Esophagus squamous epithelium (tissue), 5 donors: ENCODE measurements around the gene TMEM182. TPM values are rescaled to one million over a fixed set of nuclear protein-coding genes. Genes with fewer than 3 reads are reported as not detected.

Experiments used
- DNase-seq: peaks from one replicate; lab custom pipeline; 2025; lab: John Stamatoyannopoulos, UW
- H3K27ac ChIP-seq, 4 donors: fragments of 200-600 bp; sonication (generic); one replicate each; pipeline ENCODE4 v1.5.1; 2016 to 2019; ENCODE audit warnings: mild to moderate bottlenecking in 1 of 4
- H3K27me3 ChIP-seq, 4 donors: fragments of 200-600 bp; sonication (generic); 1 replicate in 3 of 4; 2 replicates in 1 of 4; pipeline versions ENCODE4 v1.5.1 to v1.6.0; 2017 to 2021; ENCODE audit warnings: antibody characterized with exemption in 1 of 4
- H3K36me3 ChIP-seq, 3 donors: fragments of 200-600 bp; sonication (generic); one replicate each; pipeline ENCODE4 v1.5.1; 2016 to 2019
- H3K4me1 ChIP-seq, 3 donors: fragments of 200-600 bp; sonication (generic); one replicate each; pipeline ENCODE4 v1.5.1; 2017 to 2019
- H3K4me3 ChIP-seq, 4 donors: fragments of 200-600 bp; sonication (generic); 1 replicate in 3 of 4; 2 replicates in 1 of 4; pipeline ENCODE4 v1.5.1; 2016 to 2019; ENCODE audit warnings: mild to moderate bottlenecking in 2 of 4, moderate library complexity in 1 of 4
- H3K9me3 ChIP-seq, 3 donors: fragments of 200-600 bp; sonication (generic); one replicate each; pipeline ENCODE4 v1.5.1; 2016 to 2019
- CTCF ChIP-seq, 6 experiments: fragments of 450-650 bp in 4 of 6; fragments of 200-600 bp in 2 of 6; sonication (generic) in 2 of 6; IDR thresholded peaks; one replicate each; pipeline ENCODE4 v1.5.1; 2016 to 2019; ENCODE audit warnings: antibody characterized with exemption in 6 of 6, mild to moderate bottlenecking in 4 of 6, moderate library complexity in 4 of 6
- POLR2A ChIP-seq, 4 donors: fragments of 450-650 bp; IDR thresholded peaks; one replicate each; pipeline ENCODE4 v1.6.1; 2017; ENCODE audit warnings: antibody characterized with exemption in 4 of 4, mild to moderate bottlenecking in 4 of 4, moderate library complexity in 3 of 4
- WGBS, 2 donors: methylation state at CpG; one replicate each; pipeline ENCODE4 v1.1.5; 2018; 5-methylcytosine and 5-hydroxymethylcytosine counted together
- intact Hi-C: fragments of 100-400 bp; cut with DNase I; formaldehyde crosslinking; loops from one replicate; pipeline ENCODE4 v1.15.0; 2022
- total RNA-seq, 4 donors: library from RNA; depleted of rRNA; stranded (reverse); fragments of >200 nt; gene quantifications; one replicate each; pipeline ENCODE4 v1.1.0, GENCODE V29; 2016
- donor health status: DM: yes; HTN: yes; CAD: no.

Gene TMEM182
- total RNA-seq, 4 donors from 2014 or later: 0.45 to 3.0 (median 1.6) TPM

- H3K4me3 ChIP-seq: no peak overlapping the region
- no peak overlapping the region for H3K27ac ChIP-seq
- TF ChIP-seq CTCF (IDR thresholded peaks at IDR 0.05) (no peak), POLR2A (IDR thresholded peaks at IDR 0.05) (no peak)
- peaks cover 0 to 32% (median 17%) of the 10 kb centered on the region in 3 donors for H3K9me3 ChIP-seq
- H3K36me3 ChIP-seq: peaks cover 0 to 36% (median 0%) of the 10 kb centered on the region in 3 donors
- intact Hi-C loops: no loop called here
- no peak for DNase-seq
- no peaks in the 10 kb centered on the region for H3K4me1 ChIP-seq
- 83 to 84% methylated on average over 2 of the region's 2 CpGs for WGBS, 2 donors
- H3K27me3 ChIP-seq: no peaks in the 10 kb centered on the region
Observed at GRCh38 chr2:102797486-102797885, 35.7 kb downstream of the TMEM182 start.

- WGBS, 2 donors: 92 to 100% methylated on average over 2 of the region's 2 CpGs
- TF ChIP-seq POLR2A (IDR thresholded peaks at IDR 0.05) (no peak), CTCF (IDR thresholded peaks at IDR 0.05) (no peak)
- Histone ChIP-seq H3K9me3 (peaks cover 0 to 39% (median 17%) of the 10 kb centered on the region in 3 donors), H3K36me3 (peaks cover 0 to 36% (median 0%) of the 10 kb centered on the region in 3 donors), H3K27me3 (no peaks in the 10 kb centered on the region), H3K27ac (no peak overlapping the region), H3K4me1 (no peaks in the 10 kb centered on the region), H3K4me3 (no peak overlapping the region)
- intact Hi-C loops: no loop called here
- no peak for DNase-seq
Observed at GRCh38 chr2:102798181-102798580, 36.4 kb downstream of the TMEM182 start.

GRCh38 chr2:102801098-102801718 is 39.4 kb downstream of the TMEM182 start:
- H3K36me3 ChIP-seq: peaks cover 0 to 36% (median 0%) of the 10 kb centered on the region in 3 donors
- no peaks in the 10 kb centered on the region for H3K27me3 ChIP-seq
- no peaks in the 10 kb centered on the region for H3K4me1 ChIP-seq
- DNase-seq: no peak
- intact Hi-C loops: no loop called here
- 75 to 81% methylated on average over 5 of the region's 5 CpGs for WGBS, 2 donors
- no peak overlapping the region for H3K4me3 ChIP-seq
- H3K27ac ChIP-seq: no peak overlapping the region
- peaks cover 0 to 40% (median 17%) of the 10 kb centered on the region in 3 donors for H3K9me3 ChIP-seq
- TF ChIP-seq POLR2A (IDR thresholded peaks at IDR 0.05) (no peak), CTCF (IDR thresholded peaks at IDR 0.05) (no peak)

- Histone ChIP-seq H3K27me3 (no peaks in the 10 kb centered on the region), H3K36me3 (peaks cover 0 to 36% (median 0%) of the 10 kb centered on the region in 3 donors), H3K4me1 (no peaks in the 10 kb centered on the region), H3K27ac (no peak overlapping the region), H3K4me3 (no peak overlapping the region), H3K9me3 (peaks cover 0 to 40% (median 17%) of the 10 kb centered on the region in 3 donors)
- intact Hi-C loops: no loop called here
- 93% methylated on average over 3 to 7 of the region's 11 CpGs for whole genome bisulfite sequencing, 2 donors
- no peak for TF ChIP-seq POLR2A (IDR thresholded peaks at IDR 0.05)
- no peak for TF ChIP-seq CTCF (IDR thresholded peaks at IDR 0.05)
- DNase-seq: no peak
Observed at GRCh38 chr2:102801858-102802699, 40.2 kb downstream of the TMEM182 start.
